NAMALWA (cell line): ENCODE data around the gene SLC49A3.
"Not testable (repeated sequence)": the region's sequence is repeated elsewhere in the genome, so short reads cannot be mapped to it uniquely, and the experiment has no call there.

ENCODE experiments used
- DNase-seq: peaks from one replicate; pipeline ENCODE4 v3.0.0-alpha.2; 2015; ENCODE audit warnings: low spot score

Gene SLC49A3

DNA sequence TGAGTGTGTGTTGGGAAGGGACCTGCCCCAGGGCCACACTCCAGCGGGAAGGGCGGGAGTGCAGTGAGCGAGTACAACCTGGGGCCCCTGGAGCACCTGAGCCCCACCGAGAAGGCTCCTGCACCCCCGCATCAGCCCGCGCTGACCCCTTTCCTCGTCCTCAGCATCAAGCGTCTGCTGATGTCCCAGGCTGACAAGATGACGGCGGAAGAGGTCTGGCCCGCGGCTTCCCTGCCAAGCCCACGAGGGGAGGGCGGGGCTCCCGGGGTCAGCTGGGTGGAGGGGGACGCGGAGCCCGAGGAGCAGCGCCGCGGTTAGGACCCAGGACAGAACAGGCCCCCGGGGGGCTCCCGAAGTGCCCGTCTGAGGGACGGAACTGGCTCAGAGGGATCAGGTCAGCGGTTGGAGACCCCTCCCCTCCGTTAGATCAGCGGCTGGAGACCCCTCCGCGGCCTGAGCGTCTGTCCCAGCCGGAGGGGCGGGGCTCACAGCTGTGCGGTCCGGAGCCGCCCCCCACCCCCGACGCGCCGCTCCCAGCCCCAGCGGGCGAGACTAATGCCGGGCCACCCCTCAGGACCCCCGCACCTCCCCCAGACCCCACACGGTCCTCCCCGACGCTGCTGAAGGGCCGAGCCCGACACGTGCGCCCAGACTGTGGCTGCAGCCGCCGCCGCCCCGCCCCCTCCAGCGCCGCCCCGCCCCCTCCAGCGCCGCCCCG lies 7.9 kb downstream of the SLC49A3 start:
- DNase-seq = peak; percentile 52

DNA sequence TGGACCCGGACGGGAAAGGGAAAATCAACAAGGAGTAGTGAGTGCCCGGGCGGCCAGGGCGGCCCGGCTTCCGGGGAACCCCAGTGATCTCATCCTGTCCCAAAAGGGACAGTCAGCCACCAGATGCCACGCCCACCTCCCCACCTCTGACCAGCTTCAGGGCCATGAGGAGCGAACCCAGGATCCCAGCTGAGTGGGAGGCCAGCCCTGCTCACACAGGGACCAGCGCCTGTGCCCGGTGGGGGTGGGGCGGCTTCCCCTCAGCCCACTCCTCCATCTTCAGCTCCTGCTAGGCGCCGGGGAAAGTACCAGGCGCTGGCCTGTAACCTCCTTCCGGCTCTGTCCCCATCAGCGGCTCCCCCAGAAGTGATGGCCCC lies 8.4 kb downstream of the SLC49A3 start:
- no peak for DNase-seq

DNA sequence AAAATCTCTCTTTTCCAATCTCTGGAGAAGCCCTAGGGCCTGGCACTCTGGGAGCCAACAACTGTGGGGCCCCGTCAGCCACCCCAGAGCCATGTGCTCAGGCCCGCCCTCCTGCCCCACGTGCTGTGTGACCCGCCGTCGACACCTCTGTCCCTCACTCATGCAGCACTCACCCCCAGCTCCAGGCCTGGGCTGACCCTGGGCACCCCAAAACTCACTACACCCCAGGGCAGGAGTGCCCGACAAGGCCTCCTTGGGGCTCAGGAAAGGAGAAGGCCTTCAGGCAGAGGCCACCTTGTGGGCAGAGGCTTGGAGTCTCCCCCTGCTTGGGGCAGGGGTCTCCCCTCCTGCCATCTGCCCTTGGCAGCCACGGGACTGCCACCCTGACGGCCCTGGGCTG lies 8.9 kb downstream of the SLC49A3 start:
- no peak for DNase-seq

DNA sequence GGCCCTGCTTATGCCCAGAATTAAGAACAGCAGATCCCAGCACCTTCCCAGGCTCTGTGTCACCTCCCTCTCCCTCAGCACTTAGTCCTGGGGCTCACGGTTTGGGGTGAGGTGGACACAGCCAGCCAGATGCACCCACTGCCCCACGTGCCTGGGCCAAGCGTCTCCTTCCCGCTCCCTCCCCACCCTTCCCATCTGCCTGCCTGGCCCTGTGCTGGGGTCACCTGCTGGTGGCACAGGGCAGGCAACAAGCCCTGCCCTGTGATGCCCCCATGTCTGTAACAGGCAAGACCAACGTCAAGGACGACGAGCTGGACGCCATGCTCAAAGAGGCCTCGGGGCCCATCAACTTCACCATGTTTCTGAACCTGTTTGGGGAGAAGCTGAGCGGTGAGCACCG lies 9.3 kb downstream of the SLC49A3 start:
- DNase-seq = no peak

DNA sequence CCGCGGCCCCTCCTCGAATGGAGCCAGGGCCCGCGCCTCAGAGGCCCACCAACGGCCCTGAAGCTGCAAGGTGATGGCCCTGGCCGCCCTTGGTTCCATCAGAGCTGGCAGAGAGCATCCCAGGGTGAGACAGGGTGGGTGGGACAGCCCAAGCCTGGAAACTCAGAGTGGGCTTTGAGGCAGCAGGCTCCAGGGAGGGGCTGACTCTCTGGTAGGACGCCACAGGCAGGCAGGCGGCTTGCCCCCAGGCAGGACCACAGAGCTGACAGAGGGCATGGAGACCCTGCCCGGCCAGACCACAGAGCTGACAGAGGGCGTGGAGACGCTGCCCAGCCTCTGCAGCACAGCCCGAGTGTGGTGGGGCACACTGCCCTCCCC lies 9.9 kb downstream of the SLC49A3 start:
- DNase-seq = no peak

DNA sequence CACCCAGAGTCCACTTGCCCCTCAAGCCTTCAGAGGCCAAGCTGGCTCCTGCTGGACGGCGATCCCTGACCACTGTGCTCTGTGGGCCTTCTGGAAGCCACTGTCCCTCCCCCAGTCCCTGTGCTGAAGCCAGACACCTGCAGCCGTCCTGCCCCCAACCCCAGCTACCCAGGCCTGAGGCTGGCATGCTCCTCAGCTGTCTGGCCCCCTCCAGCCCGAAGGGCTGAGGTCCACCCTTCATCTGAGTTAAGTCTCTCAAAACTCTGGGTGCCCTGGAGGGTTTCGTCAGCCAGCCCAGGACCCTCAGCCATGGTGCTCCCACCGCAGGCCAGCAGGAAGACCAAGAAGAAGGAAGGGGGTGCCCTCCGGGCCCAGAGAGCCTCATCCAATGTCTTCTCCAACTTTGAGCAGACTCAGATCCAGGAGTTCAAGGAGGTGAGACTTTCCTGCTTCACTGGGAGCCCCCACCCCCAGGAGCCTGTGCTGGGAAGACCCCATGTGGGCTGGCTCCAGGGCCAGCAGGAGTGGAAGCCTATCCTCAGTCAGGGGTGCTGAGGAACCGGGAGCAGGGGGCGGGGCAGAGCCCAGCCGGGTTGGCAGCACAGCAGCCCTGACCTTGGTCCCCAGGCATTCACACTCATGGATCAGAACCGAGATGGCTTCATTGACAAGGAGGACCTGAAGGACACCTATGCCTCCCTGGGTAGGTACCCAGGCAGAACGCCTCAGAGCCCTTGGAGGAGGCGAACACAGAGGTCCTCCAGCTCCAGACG lies 10.4 kb downstream of the SLC49A3 start:
- DNase-seq = no peak

DNA sequence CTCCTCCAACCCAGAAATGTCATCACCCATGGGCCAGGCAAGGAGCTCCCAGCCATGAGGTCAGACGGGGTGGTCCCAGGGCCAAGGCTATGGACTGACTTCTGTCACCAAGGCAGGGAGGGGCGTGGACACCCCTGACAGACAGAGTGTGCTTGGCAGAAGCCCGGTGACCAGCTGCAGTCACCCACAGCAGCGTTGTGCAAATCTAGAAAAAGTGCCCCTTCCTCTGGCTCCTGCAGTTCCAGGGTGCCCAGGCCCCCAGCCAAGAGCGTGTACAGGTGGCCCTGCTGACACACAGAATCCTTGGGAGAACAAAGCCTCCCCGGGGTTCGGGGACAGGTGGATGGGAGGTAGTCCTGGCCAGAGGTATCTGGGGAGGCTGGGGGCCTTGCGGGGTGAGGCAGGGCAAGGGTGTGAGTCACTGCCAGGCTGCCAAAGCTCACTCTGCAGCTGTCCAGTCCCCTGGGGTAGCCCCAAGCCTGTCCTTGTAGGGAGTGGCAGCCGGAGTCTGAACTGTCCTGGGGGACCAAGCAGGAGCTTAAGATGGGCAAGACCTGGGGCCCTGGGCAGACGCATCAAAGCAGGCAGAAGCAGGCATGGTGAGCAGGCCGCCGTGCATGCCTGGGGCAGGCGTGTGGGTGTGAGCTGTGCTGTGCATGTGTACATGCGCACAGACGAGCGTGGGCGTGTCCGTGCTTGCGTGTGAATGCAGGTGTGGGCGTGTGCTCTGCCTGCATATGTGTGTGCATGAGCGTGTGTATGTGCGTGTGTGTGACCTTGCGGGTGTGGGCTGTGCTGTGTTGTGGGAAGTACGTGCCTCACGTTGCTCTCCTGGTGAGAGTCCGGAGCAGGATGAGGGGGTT lies 11.3 kb downstream of the SLC49A3 start:
- no peak for DNase-seq

DNA sequence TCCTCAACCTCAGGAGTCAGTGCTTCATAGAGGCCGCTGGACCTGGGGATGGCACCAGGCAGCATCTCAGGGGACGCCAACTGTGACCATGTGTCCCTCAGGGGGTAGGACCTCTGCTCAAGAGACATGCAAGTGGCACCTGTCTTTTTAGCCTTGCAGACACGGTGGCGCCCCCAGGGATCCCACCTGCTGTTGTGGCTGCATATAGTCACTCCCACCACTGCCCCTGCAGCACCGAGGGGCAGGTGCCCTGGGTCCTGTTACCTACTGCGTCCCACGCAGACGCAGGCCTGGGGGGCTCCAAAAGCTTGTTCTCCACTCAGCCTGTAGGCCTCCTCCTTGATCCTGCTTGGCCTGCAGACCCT lies 12.1 kb downstream of the SLC49A3 start:
- peak; percentile 76 for DNase-seq

DNA sequence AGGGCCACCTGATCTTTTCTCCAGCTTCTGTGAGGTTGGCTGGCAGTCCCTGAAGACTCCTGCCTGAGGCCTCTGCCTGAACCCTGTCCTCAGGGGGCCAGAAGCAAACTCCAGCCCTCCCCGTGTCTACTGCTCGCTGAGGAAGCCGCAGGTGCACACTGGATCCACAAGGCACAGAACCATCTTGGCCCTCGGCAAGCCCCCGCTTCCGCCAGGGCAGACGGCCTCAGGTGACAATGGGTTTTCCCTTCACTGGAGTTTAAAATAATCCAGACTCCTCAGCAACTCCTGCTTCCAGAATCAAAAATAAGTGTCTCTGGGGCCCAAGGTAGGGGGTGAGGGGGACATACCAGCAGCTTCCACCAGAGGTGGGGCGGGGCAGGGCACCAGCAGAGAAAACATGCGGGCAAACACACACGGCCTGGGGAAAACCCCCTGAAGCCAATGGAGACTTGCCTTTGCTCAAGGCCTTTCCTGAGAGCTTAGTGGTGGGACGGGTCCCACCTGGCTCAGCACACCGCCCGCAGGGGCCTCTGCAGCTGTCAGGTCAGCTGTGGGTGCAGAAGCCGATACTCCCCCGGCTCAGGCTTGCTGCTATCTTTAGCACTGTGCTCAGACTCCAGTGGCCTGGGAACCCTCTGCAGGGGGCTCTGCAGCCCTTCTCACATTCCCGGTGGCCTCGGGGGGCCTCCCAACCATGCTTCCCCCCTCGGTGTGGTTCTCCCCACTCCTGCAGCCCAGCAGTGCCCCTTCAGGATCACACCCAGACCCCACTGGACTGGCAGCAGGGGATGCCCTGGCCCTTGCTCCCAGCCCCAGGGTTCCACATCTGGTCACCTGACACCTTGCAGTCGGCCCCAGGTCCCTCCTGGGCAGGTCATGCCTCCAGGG lies 12.7 kb downstream of the SLC49A3 start:
- DNase-seq = peak; percentile 90

DNA sequence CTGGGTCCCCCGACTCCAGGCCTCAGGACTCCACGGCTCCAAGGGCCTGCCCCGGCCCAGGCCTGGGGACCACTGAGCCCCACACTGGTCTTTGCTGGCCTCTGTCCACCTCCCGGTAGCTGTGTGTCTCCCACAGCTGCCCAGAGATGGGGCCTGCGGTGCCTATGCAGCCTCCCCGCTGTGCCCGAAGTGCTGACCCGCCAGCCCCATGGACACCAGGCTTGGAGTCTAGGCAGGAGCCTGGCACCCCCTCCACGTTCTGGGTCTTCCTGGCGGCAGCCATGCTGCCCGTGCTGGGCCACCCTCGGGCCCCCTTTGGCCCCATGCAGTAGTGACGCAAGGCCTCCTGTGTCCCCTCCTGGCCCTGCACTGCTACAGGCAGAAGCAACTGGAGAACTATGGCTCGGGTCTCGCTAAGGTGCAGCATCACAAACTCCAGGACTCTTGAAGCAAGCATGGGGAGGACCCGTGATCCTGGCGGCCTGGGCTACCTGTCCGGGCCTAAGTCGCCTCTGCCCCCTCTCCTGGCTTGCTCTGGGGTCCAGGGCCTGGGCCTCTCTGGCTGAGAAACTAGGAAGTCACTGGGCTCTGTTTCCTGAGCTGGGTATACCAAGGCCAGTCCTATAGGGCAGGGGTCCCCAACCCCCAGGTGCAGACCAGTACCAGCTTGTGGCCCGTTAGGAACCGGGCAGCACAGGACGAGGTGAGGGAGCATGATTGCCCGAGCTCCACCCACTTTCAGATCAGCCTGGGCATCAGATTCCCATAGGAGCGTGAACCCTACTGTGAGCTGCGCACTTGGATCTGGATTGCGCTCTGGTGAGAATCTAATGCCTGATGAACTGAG lies 13.7 kb downstream of the SLC49A3 start:
- peak; percentile 31 for DNase-seq

DNA sequence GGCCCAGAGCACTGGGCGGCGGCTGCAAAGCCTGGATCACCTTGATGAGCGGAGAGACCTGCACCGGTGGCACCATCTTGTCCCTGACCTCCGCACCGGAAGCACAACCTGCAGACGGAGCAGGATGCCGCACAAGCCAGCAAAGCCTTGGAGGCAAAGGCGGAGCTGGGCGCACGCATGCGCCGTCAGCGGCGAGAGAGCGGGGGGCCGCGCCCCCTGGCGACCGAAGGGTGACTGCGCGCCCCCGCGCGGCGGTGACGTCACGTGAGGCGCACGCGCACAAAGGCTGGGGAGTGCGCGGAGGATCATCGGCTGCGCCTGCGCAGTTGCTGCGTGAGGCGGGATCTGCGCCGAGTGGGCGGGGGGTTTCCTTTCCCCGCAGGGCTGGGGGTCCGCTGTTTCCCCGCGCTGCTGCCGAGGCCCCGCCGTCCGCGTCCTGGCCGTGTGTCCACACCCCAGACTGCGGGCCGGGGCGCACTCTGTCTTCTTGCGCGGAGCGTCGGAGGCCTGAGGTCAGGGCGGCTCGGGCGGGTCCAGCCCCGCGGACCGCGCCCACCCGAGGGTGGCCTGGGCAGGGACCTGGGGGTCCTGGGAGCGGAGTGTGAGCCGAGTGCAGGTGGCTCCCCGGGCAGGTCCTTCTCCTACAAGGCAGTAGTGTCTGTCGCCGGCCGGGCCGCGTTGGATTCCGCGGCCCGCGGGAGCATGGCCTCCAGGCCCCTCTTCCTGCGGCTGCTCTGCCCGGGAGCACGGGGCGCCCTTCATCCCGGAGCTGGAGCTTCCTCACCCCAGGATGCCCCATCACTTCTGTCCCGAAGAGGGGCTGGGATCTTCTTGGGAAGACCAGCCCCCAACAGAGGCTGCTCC lies 14.5 kb downstream of the SLC49A3 start, which contains the start of the genes ATP5ME and MYL5:
ATP5ME (minus strand) TSS at position 105 of the 864 bp plus-strand sequence; CDS start at position 76, 29 bp downstream.
MYL5 (plus strand) TSS at position 371 of the 864 bp plus-strand sequence. CDS start 3,485 bp downstream, outside the sequence.
- peak; percentile 98 for DNase-seq

DNA sequence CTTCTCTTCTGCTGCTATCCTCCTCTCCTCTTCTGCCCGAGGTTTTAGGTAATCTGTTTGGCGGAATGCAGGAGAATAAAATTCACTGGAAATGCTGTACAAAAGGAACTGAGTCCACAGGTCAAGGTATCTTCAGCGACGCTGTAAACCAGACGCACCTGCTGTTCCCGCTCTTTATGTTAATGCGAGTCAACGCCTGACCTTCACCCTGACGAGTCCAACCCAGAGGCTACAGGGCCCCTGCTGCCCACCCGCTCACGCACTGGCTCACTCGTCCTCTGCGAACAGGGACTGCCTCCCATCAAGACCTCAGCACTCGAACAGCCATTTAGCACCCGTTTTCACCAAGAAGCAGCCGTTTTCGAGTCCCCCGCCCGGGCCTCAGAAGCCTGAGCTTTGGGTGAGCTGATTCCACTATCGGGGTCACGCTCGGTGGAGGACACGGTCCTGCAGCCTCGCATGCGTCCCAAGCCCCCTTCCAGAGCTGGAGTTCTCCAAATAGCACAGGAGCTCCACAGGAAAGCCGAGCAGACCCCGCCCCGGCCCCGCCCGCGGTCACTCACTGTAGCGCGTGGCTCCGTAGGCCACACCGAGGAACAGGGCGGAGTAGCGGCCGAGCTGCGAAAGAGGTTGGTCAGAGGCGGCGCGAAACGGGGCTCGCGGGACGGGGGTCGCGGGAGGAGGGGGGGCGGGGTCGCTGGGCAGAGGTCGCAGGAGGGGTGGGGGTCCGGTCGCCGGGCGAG lies 15.4 kb downstream of the SLC49A3 start:
- no peak for DNase-seq

DNA sequence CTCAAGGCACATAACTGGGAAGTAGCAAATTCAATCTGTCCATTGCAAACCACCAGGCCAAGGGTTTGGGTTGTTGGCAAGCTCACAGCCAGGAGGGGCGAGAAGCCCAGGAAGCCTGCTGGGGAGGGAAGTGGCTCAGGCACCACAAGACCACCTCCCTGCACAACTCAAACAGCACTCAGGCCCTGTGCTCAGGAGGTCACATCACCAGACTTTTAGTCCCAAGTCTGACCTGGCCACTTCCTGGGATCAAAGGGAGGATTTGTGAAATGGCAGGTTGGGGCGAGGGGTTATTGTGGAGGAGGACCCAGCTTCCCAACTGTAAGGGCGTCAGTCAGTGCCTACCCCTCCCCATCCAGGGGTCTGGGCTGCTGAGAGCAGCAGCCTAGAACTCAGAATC lies 17.2 kb downstream of the SLC49A3 start:
- no peak for DNase-seq

DNA sequence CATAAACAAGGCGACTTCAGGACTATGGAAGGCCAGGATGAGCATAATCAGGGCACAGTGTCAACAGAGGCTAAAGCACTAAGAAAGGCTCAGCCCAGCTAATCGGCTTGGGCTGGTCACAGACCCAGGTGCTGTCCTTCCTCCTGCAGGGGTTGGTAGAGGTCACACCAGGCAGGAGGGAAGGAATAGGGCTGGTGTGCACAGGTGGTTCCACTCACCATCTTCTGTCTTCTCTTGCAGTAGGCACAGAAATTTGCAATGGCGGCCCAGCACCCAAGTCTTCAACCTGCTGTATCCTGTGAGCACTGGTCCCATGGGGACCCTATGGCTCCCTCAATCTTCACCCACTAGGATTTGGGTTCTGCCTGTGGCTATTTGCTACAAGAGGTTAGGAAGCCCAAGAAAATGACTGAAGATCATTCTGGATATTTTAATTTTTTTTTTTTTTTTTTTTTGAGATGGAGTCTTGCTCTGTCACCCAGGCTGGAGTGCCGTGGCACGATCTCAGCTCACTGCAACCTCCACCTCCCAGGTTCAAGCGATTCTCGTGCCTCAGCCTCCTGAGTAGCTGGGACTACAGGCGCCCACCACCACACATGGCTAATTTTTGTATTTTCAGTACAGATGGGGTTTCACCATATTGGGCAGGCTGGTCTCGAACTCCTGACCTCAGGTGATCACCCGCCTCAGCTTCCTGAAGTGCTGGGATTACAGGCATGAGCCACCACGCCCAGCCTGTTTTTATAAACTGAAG lies 19.0 kb downstream of the SLC49A3 start:
- not testable (repeated sequence) for DNase-seq

DNA sequence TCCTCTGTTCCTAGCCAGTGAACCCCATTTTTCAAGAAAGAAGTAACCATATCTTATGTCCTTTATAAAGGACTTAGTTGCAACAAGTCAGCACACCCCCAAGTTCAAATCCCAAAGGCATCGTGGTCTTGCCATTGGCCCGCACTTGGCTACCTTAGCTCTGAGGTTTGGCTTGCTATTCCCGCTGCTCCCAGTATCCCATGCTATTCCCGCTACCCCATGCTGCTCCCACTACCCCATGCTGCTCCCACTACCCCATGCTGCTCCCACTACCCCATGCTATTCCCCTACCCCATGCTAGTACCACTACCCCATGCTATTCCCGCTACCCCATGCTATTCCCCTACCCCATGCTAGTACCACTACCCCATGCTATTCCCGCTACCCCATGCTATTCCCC lies 20.7 kb downstream of the SLC49A3 start:
- not testable (repeated sequence) for DNase-seq

DNA sequence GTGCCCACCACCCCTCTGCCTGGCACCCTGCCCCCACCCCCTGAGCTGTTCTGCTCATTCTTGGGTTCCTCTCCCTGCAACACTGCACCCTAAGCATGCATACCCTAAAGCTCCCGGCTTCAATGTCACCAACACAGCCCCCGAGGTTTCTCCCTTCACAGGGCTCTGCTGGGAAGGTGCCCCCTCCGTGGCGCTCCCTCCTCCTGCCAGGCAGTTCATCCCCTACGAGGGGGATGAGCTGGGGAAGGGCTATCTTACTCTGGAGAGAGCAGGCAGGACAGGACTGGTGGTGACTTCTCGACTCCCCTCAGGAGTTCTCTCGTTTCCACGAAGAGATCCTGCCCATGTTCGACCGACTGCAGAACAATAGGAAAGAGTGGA lies 21.4 kb downstream of the SLC49A3 start:
- DNase-seq = no peak

DNA sequence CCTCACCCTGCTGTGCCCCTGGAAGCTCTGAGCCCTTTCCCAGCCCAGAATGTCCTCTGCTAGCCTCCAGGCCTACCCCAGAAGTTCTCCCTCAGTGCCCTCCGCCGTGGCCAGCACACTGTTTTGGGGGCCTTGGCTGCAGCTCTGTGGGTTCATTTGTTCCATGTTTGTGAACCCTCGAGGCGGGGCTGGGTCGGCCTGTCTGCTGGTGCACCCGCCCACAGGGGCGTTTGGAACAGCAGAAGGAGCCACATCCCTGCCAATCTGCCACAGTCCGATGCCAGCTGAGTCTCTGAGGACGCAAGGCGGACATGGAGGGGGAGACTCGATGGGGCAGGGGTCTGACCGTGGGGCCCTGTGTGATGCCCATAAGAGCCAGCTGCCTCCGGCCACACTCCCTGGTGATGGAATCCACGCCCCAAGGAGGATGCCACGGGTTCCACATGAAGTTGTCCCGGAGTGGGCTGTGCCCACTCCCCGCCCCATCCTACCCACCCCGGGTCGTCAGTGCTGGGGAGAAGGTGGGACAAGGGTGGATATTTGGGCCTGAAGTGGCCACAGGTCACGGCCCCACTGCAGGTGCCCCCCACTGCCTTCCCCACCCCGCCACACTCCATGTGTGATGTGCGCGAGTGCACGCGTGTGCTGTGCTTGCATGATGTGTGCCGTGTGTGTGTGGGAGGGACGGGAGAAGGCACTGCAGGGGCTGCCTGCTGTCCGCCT lies 22.0 kb downstream of the SLC49A3 start:
- no peak for DNase-seq

DNA sequence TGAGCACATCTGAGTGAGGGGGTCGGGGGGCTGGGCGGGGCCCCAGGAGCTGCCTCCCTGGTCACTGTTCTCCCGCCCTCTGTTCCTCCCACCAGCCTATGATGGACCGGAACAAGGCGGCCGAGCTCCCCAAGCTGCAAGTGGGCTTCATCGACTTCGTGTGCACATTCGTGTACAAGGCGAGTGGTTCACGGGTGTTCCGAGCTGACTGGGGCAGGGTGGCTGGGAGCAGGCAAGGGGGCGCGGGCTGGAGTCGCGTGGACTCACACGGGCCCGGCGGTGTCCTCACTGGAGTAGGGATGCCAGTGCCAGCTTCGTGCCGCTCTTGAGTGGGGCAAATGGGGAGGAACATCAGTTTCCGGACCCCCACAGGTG lies 22.5 kb downstream of the SLC49A3 start:
- no peak for DNase-seq
